Liver (tissue), 9 donors: ENCODE measurements around the gene NUDCD2. TPM values are rescaled to one million over a fixed set of nuclear protein-coding genes. Genes with fewer than 3 reads are reported as not detected.
A peak's percentile ranks its signal among the peaks of the same experiment; 100 is the strongest.

Experiments
- DNase-seq: peaks from one replicate; pipeline ENCODE4 v3.0.0-alpha.2; 2017; ENCODE audit warnings: low spot score
- H3K27ac ChIP-seq, 2 donors: one replicate each; pipeline ENCODE4 v1.7.0; 2013; ENCODE audit warnings: inconsistent platforms in 2 of 2, low read length in 2 of 2, control low read depth in 1 of 2, low read depth in 1 of 2, mild to moderate bottlenecking in 1 of 2
- H3K27me3 ChIP-seq, 4 donors: one replicate each; pipeline versions ENCODE4 v1.6.1 to v1.7.0; 2013; ENCODE audit warnings: low read length in 3 of 4, inconsistent platforms in 1 of 4, mild to moderate bottlenecking in 1 of 4, moderate library complexity in 1 of 4; ENCODE audit not compliant: control insufficient read depth in 4 of 4, insufficient read depth in 4 of 4
- H3K36me3 ChIP-seq, 4 donors: one replicate each; pipeline versions ENCODE4 v1.6.1 to v1.7.0; 2013; ENCODE audit warnings: low read length in 3 of 4, mild to moderate bottlenecking in 3 of 4, low read depth in 1 of 4, moderate library complexity in 1 of 4; ENCODE audit not compliant: control insufficient read depth in 4 of 4, insufficient read depth in 3 of 4
- H3K4me1 ChIP-seq, 4 donors: one replicate each; pipeline versions ENCODE4 v1.6.1 to v1.7.0; 2013; ENCODE audit warnings: low read length in 3 of 4, mild to moderate bottlenecking in 3 of 4, moderate library complexity in 1 of 4; ENCODE audit not compliant: control insufficient read depth in 4 of 4, insufficient read depth in 4 of 4
- H3K4me3 ChIP-seq, 3 donors: one replicate each; pipeline versions ENCODE4 v1.6.1 to v1.7.0; 2013; ENCODE audit warnings: low read length in 3 of 3, control low read depth in 1 of 3, low read depth in 1 of 3, mild to moderate bottlenecking in 1 of 3
- H3K9ac ChIP-seq, 2 donors: one replicate each; pipeline ENCODE4 v1.7.0; 2013; ENCODE audit warnings: low read length in 2 of 2, mild to moderate bottlenecking in 2 of 2, moderate library complexity in 2 of 2, control low read depth in 1 of 2, low read depth in 1 of 2
- H3K9me3 ChIP-seq, 4 donors: one replicate each; pipeline versions ENCODE4 v1.6.1 to v1.7.0; 2013; ENCODE audit warnings: low read length in 3 of 4; ENCODE audit not compliant: control insufficient read depth in 4 of 4
- CTCF ChIP-seq: fragments of 150-350 bp; IDR thresholded peaks from 2 replicates; pipeline ENCODE4 v1.5.1; 2017; ENCODE audit warnings: improper control_type of control experiment, low read depth, low read length; ENCODE audit not compliant: missing input control
- EGR1 ChIP-seq, 2 donors: IDR thresholded peaks; 2 replicates each; pipeline ENCODE4 v1.6.1; 2016 to 2018; ENCODE audit warnings: antibody characterized with exemption in 2 of 2, low read depth in 2 of 2
- FOXA1 ChIP-seq: IDR thresholded peaks from 2 replicates; pipeline ENCODE4 v1.6.1; 2016; ENCODE audit warnings: antibody characterized with exemption
- FOXA2 ChIP-seq: IDR thresholded peaks from 2 replicates; pipeline ENCODE4 v1.6.1; 2016; ENCODE audit warnings: antibody characterized with exemption
- HNF4A ChIP-seq, 2 donors: conservative IDR thresholded peaks; 2 replicates each; pipeline ENCODE4 v1.6.1; 2016; ENCODE audit warnings: antibody characterized with exemption in 2 of 2, mild to moderate bottlenecking in 2 of 2
- HNF4G ChIP-seq: IDR thresholded peaks from 2 replicates; pipeline ENCODE4 v1.6.1; 2016; ENCODE audit warnings: antibody characterized with exemption
- JUND ChIP-seq, 2 donors: IDR thresholded peaks; 2 replicates each; pipeline ENCODE4 v1.6.1; 2016; ENCODE audit warnings: antibody characterized with exemption in 2 of 2
- NR2F2 ChIP-seq: IDR thresholded peaks from 2 replicates; pipeline ENCODE4 v1.6.1; 2016; ENCODE audit warnings: antibody characterized with exemption
- RAD21 ChIP-seq, 2 donors: IDR thresholded peaks; 2 replicates each; pipeline ENCODE4 v1.6.1; 2016; ENCODE audit warnings: antibody characterized with exemption in 2 of 2, mild to moderate bottlenecking in 2 of 2
- REST ChIP-seq: IDR thresholded peaks from 2 replicates; pipeline ENCODE4 v1.6.1; 2016; ENCODE audit warnings: antibody characterized with exemption, mild to moderate bottlenecking
- RXRA ChIP-seq, 2 donors: IDR thresholded peaks; 2 replicates each; pipeline ENCODE4 v1.6.1; 2017 to 2018; ENCODE audit warnings: antibody characterized with exemption in 2 of 2, mild to moderate bottlenecking in 1 of 2
- SP1 ChIP-seq: IDR thresholded peaks from 2 replicates; pipeline ENCODE4 v1.6.1; 2018; ENCODE audit warnings: antibody characterized with exemption, mild to moderate bottlenecking
- TAF1 ChIP-seq: conservative IDR thresholded peaks from 2 replicates; pipeline ENCODE4 v1.6.1; 2016; ENCODE audit warnings: antibody characterized with exemption, mild to moderate bottlenecking
- YY1 ChIP-seq: IDR thresholded peaks from 2 replicates; pipeline ENCODE4 v1.6.1; 2016; ENCODE audit warnings: antibody characterized with exemption, mild to moderate bottlenecking
- ZBTB33 ChIP-seq: IDR thresholded peaks from 2 replicates; pipeline ENCODE4 v1.6.1; 2016; ENCODE audit warnings: antibody characterized with exemption
- WGBS: extraction: QIAGEN DNeasy Blood & Tissue Kit; methylation state at CpG from one replicate; pipeline ENCODE4 v1.1.7; 2013; 5-methylcytosine and 5-hydroxymethylcytosine counted together
- polyA plus RNA-seq, 2 donors: library from polyadenylated mRNA; stranded (reverse) in 1 of 2; unstranded in 1 of 2; fragments of 200-250 nt in 1 of 2; fragments of >200 nt in 1 of 2; fragmentation: Nextera tagmentation in 1 of 2; extraction: Ambion mirVana in 1 of 2; gene quantifications; one replicate each; pipeline versions ENCODE4 v1.2.1 to v1.2.3, GENCODE V29; 2013 to 2015
- total RNA-seq, 2 donors: library from RNA; depleted of rRNA; stranded (reverse); fragments of >200 nt; gene quantifications; one replicate each; pipeline ENCODE4 v1.2.3, GENCODE V29; 2014
- TF ChIP-seq, protein P1 (sequence below): IDR thresholded peaks from 2 replicates; pipeline ENCODE4 v1.6.1; 2016; ENCODE audit warnings: antibody characterized with exemption
- TF ChIP-seq, protein P2 (sequence below): IDR thresholded peaks from 2 replicates; pipeline ENCODE4 v1.6.1; 2016; ENCODE audit warnings: antibody characterized with exemption
- donor health status: healthy.
- donor health status: healthy.
- donor health status: healthy.
- donor health status: healthy.
- donor health status: healthy.

Gene NUDCD2
- total and polyA plus RNA-seq, 4 donors = 1.8 to 32.0 (median 4.3) TPM

- DNase-seq = no peak
- no peak overlapping the region for H3K27ac ChIP-seq
- no peaks in the 10 kb centered on the region for H3K4me1 ChIP-seq
- TF ChIP-seq JUND (IDR thresholded peaks at IDR 0.05) = no peak
- peak; percentile 35 for TF ChIP-seq CTCF
- peak; percentile 59 to 67 for TF ChIP-seq RAD21 (IDR thresholded peaks at IDR 0.05)
- TF ChIP-seq REST = no peak
- no peaks in the 10 kb centered on the region for H3K27me3 ChIP-seq
- H3K9me3 ChIP-seq = no peaks in the 10 kb centered on the region
- 93% methylated on average over 3 of the region's 3 CpGs for WGBS
- H3K9ac ChIP-seq = no peak overlapping the region
- H3K36me3 ChIP-seq = no peaks in the 10 kb centered on the region
- no peak overlapping the region for H3K4me3 ChIP-seq
Measured at GRCh38 chr5:163473635-163474243, 13.8 kb upstream of the NUDCD2 start.

GRCh38 chr5:163467682-163468081 lies 7.8 kb upstream of the NUDCD2 start:
- no peaks in the 10 kb centered on the region for H3K27me3 ChIP-seq
- no peak overlapping the region for H3K27ac ChIP-seq
- no peaks in the 10 kb centered on the region for H3K4me1 ChIP-seq
- H3K9me3 ChIP-seq = no peaks in the 10 kb centered on the region
- no peak overlapping the region for H3K4me3 ChIP-seq
- TF ChIP-seq SP1 (no peak), FOXA2 (no peak), TAF1 (no peak), EGR1 (IDR thresholded peaks at IDR 0.05; ENCODE audit: low read depth in 2 of 2) (no peak), RXRA (IDR thresholded peaks at IDR 0.05) (no peak), ZBTB33 (no peak), HNF4A (conservative IDR thresholded peaks at IDR 0.05) (no peak), FOXA1 (no peak), CTCF (no peak), NR2F2 (no peak), YY1 (no peak), REST (no peak), HNF4G (no peak), RAD21 (IDR thresholded peaks at IDR 0.05) (no peak)
- TF ChIP-seq, protein P1, sequence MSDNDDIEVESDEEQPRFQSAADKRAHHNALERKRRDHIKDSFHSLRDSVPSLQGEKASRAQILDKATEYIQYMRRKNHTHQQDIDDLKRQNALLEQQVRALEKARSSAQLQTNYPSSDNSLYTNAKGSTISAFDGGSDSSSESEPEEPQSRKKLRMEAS = no peak
- TF ChIP-seq, protein P2, sequence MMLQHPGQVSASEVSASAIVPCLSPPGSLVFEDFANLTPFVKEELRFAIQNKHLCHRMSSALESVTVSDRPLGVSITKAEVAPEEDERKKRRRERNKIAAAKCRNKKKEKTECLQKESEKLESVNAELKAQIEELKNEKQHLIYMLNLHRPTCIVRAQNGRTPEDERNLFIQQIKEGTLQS = no peak
- WGBS = 87% methylated on average over 4 of the region's 4 CpGs
- no peak overlapping the region for H3K9ac ChIP-seq
- H3K36me3 ChIP-seq = no peaks in the 10 kb centered on the region
- no peak for DNase-seq
